Mucosa of descending colon (tissue), 3 donors: ENCODE data around the gene NCOA7. TPM values are rescaled to one million over a fixed set of nuclear protein-coding genes. Genes with fewer than 3 reads are reported as not detected.
A peak's percentile ranks its signal among the peaks of the same experiment; 100 is the strongest.
"Not testable (repeated sequence)": the region's sequence is repeated elsewhere in the genome, so short reads cannot be mapped to it uniquely, and the experiment has no call there.

Experiments
- ATAC-seq: fragments of 200-7000 bp; cut with Tn5 transposase; one replicate; pipeline ENCODE4 v1.9.1; 2020; ENCODE audit warnings: mild to moderate bottlenecking, moderate library complexity
- DNase-seq, 3 donors: peaks; one replicate each; pipeline ENCODE4 v3.0.0-alpha.2; 2020
- H3K36me3 ChIP-seq: fragments of 200-600 bp; one replicate; pipeline ENCODE4 v1.8.0; 2021; ENCODE audit warnings: low read depth, mild to moderate bottlenecking
- H3K4me1 ChIP-seq: fragments of 200-600 bp; one replicate; pipeline ENCODE4 v1.8.0; 2021; ENCODE audit warnings: low read depth, mild to moderate bottlenecking
- H3K4me3 ChIP-seq: fragments of 200-600 bp; one replicate; pipeline ENCODE4 v1.8.0; 2021; ENCODE audit warnings: mild to moderate bottlenecking
- H3K9me3 ChIP-seq: fragments of 200-600 bp; one replicate; pipeline ENCODE4 v1.8.0; 2021; ENCODE audit warnings: mild to moderate bottlenecking
- CTCF ChIP-seq: fragments of 200-600 bp; IDR thresholded peaks from one replicate; pipeline ENCODE4 v1.8.0; 2022; ENCODE audit warnings: antibody characterized with exemption, mild to moderate bottlenecking
- intact Hi-C, 2 donors: fragments of 100-400 bp; cut with DNase I in 1 of 2; cut with micrococcal nuclease in 1 of 2; formaldehyde crosslinking; loops; one replicate each; pipeline versions ENCODE4 v1.11.0 to v1.11.1; 2022; cut with DNase I, micrococcal nuclease
- total RNA-seq, 3 donors: library from RNA; stranded (reverse); fragmentation: NEBNext Ultra II Directional in 2 of 3; extraction: Animal tissue kit (Norgen Biotek cat#: 25700) in 2 of 3; gene quantifications; one replicate each; pipeline versions ENCODE4 v1.2.1 to v1.2.4, GENCODE V29; 2021 to 2023
- donor health status: DM: no; HTN: no; CAD: no; lungs with moderate emphysema.
- donor health status: DM: no; HTN: no; CAD: no.
- donor health status: DM: no; HTN: yes; CAD: no.

NCOA7 gene
- total RNA-seq, 3 donors from 2014 or later: 28.9 to 54.0 (median 49.6) TPM

GRCh38 chr6:125927761-125928160 is 137.0 kb downstream of the NCOA7 start:
- ATAC-seq (no peak), DNase-seq (no peak)
- Histone ChIP-seq H3K9me3 (no peaks in the 10 kb centered on the region), H3K4me1 (peaks cover 4% of the 10 kb centered on the region), H3K36me3 (no peaks in the 10 kb centered on the region), H3K4me3 (no peak overlapping the region)
- intact Hi-C loops: no loop called here
- TF ChIP-seq CTCF: no peak

GRCh38 chr6:125930765-125931418 is 140.1 kb downstream of the NCOA7 start:
- H3K36me3 ChIP-seq: no peaks in the 10 kb centered on the region
- peak; percentile 60 for ATAC-seq

GRCh38 chr6:125931733-125932450 is 141.1 kb downstream of the NCOA7 start:
- peak; percentile 15 for ATAC-seq
- no peak for TF ChIP-seq CTCF
- H3K4me3 ChIP-seq: no peak overlapping the region
- H3K9me3 ChIP-seq: no peaks in the 10 kb centered on the region
- no peaks in the 10 kb centered on the region for H3K4me1 ChIP-seq
- DNase-seq: no peak
- no peaks in the 10 kb centered on the region for H3K36me3 ChIP-seq
- intact Hi-C loops: no loop called here

More at GRCh38 chr6:125930765-125931418, 140.1 kb downstream of the NCOA7 start:
- no peak for TF ChIP-seq CTCF
- Histone ChIP-seq H3K9me3 (no peaks in the 10 kb centered on the region), H3K4me1 (no peaks in the 10 kb centered on the region), H3K4me3 (no peak overlapping the region)
- intact Hi-C loops: no loop called here
- DNase-seq: no peak

- H3K4me1 ChIP-seq: no peaks in the 10 kb centered on the region
- ATAC-seq: no peak
- TF ChIP-seq CTCF: no peak
- H3K9me3 ChIP-seq: no peaks in the 10 kb centered on the region
- no peak for DNase-seq
- intact Hi-C loops: no loop called here
- H3K36me3 ChIP-seq: no peaks in the 10 kb centered on the region
- no peak overlapping the region for H3K4me3 ChIP-seq
These were observed 141.7 kb downstream of the NCOA7 start for GRCh38 chr6:125932451-125932795.

- ATAC-seq, H3K4me1 ChIP-seq, H3K9me3 ChIP-seq, H3K36me3 ChIP-seq, intact Hi-C loops, H3K4me3 ChIP-seq, DNase-seq: not testable (repeated sequence)
These were observed 144.8 kb downstream of the NCOA7 start for GRCh38 chr6:125935520-125935919.

- TF ChIP-seq CTCF: no peak
- no peak for DNase-seq
- H3K4me3 ChIP-seq: no peak overlapping the region
- intact Hi-C loops: no loop called here
- no peaks in the 10 kb centered on the region for H3K36me3 ChIP-seq
- no peak for ATAC-seq
- H3K9me3 ChIP-seq: no peaks in the 10 kb centered on the region
- peaks cover 16% of the 10 kb centered on the region for H3K4me1 ChIP-seq
These were observed 148.3 kb downstream of the NCOA7 start for GRCh38 chr6:125939026-125939425.
